ENCODE data around the gene NRDE2.
"Not testable (repeated sequence)": the region's sequence is repeated elsewhere in the genome, so short reads cannot be mapped to it uniquely, and the experiment has no call there.

The NRDE2 gene

GRCh38 chr14:90342327-90342726 lies 10.6 kb upstream of the NRDE2 start:
- H3K4me3 ChIP-seq (ENCODE audit: low read length), result no peak overlapping the region
- H3F3A ChIP-seq (ENCODE audit: insufficient read depth, low read length), result no peaks in the 10 kb centered on the region
- no peaks in the 10 kb centered on the region for H3K79me2 ChIP-seq (ENCODE audit: low read length)
- no peaks in the 10 kb centered on the region for H4K20me1 ChIP-seq (ENCODE audit: insufficient read depth, low read length)
- H3K4me1 ChIP-seq (ENCODE audit: low read length), result no peaks in the 10 kb centered on the region
- no peak for DNase-seq
- TF ChIP-seq EZH2phosphoT487 (IDR thresholded peaks at IDR 0.05; ENCODE audit: low read length) (no peak), EZH2 (optimal IDR thresholded peaks at IDR 0.05; ENCODE audit: low read depth, low read length) (no peak)
- TF ChIP-seq, protein P1, sequence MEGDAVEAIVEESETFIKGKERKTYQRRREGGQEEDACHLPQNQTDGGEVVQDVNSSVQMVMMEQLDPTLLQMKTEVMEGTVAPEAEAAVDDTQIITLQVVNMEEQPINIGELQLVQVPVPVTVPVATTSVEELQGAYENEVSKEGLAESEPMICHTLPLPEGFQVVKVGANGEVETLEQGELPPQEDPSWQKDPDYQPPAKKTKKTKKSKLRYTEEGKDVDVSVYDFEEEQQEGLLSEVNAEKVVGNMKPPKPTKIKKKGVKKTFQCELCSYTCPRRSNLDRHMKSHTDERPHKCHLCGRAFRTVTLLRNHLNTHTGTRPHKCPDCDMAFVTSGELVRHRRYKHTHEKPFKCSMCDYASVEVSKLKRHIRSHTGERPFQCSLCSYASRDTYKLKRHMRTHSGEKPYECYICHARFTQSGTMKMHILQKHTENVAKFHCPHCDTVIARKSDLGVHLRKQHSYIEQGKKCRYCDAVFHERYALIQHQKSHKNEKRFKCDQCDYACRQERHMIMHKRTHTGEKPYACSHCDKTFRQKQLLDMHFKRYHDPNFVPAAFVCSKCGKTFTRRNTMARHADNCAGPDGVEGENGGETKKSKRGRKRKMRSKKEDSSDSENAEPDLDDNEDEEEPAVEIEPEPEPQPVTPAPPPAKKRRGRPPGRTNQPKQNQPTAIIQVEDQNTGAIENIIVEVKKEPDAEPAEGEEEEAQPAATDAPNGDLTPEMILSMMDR (IDR thresholded peaks at IDR 0.05; ENCODE audit: low read length), result no peak
- no peaks in the 10 kb centered on the region for H3K36me3 ChIP-seq (replicated peaks; ENCODE audit: insufficient read depth, low read length)
- H3K27ac ChIP-seq (ENCODE audit: low read length), result no peak overlapping the region
- no peaks in the 10 kb centered on the region for H3K9me2 ChIP-seq (replicated peaks; ENCODE audit: insufficient read depth, low read length)
- no peaks in the 10 kb centered on the region for H3K27me3 ChIP-seq (replicated peaks; ENCODE audit: insufficient read depth, low read length)
- no peak overlapping the region for H3K9ac ChIP-seq (ENCODE audit: low read length)
- no peak overlapping the region for H3K4me2 ChIP-seq (ENCODE audit: low read depth, low read length)
- H3K9me3 ChIP-seq (replicated peaks; ENCODE audit: insufficient read depth, low read length), result no peaks in the 10 kb centered on the region
- no peak overlapping the region for H2AFZ ChIP-seq (ENCODE audit: low read length)

GRCh38 chr14:90341784-90342183 lies 10.0 kb upstream of the NRDE2 start:
- no peaks in the 10 kb centered on the region for H3F3A ChIP-seq (ENCODE audit: insufficient read depth, low read length)
- no peaks in the 10 kb centered on the region for H3K9me2 ChIP-seq (replicated peaks; ENCODE audit: insufficient read depth, low read length)
- no peak for DNase-seq
- H3K4me2 ChIP-seq (ENCODE audit: low read depth, low read length), result no peak overlapping the region
- H3K4me1 ChIP-seq (ENCODE audit: low read length), result no peaks in the 10 kb centered on the region
- no peaks in the 10 kb centered on the region for H4K20me1 ChIP-seq (ENCODE audit: insufficient read depth, low read length)
- no peaks in the 10 kb centered on the region for H3K36me3 ChIP-seq (replicated peaks; ENCODE audit: insufficient read depth, low read length)
- H3K27me3 ChIP-seq (replicated peaks; ENCODE audit: insufficient read depth, low read length), result no peaks in the 10 kb centered on the region
- H2AFZ ChIP-seq (ENCODE audit: low read length), result no peak overlapping the region
- no peak overlapping the region for H3K4me3 ChIP-seq (ENCODE audit: low read length)
- H3K9me3 ChIP-seq (replicated peaks; ENCODE audit: insufficient read depth, low read length), result no peaks in the 10 kb centered on the region
- TF ChIP-seq EZH2phosphoT487 (IDR thresholded peaks at IDR 0.05; ENCODE audit: low read length) (no peak), EZH2 (optimal IDR thresholded peaks at IDR 0.05; ENCODE audit: low read depth, low read length) (no peak)
- TF ChIP-seq, protein P1 (IDR thresholded peaks at IDR 0.05; ENCODE audit: low read length), result no peak
- no peaks in the 10 kb centered on the region for H3K79me2 ChIP-seq (ENCODE audit: low read length)
- no peak overlapping the region for H3K27ac ChIP-seq (ENCODE audit: low read length)
- no peak overlapping the region for H3K9ac ChIP-seq (ENCODE audit: low read length)

GRCh38 chr14:90341232-90341631 lies 9.5 kb upstream of the NRDE2 start:
- H3F3A ChIP-seq (ENCODE audit: insufficient read depth, low read length); H3K9ac ChIP-seq (ENCODE audit: low read length); H3K36me3 ChIP-seq (replicated peaks; ENCODE audit: insufficient read depth, low read length); DNase-seq; H4K20me1 ChIP-seq (ENCODE audit: insufficient read depth, low read length); H3K4me1 ChIP-seq (ENCODE audit: low read length); H3K9me2 ChIP-seq (replicated peaks; ENCODE audit: insufficient read depth, low read length); H3K9me3 ChIP-seq (replicated peaks; ENCODE audit: insufficient read depth, low read length); H3K27ac ChIP-seq (ENCODE audit: low read length); H3K27me3 ChIP-seq (replicated peaks; ENCODE audit: insufficient read depth, low read length); H2AFZ ChIP-seq (ENCODE audit: low read length); H3K4me2 ChIP-seq (ENCODE audit: low read depth, low read length); H3K79me2 ChIP-seq (ENCODE audit: low read length); H3K4me3 ChIP-seq (ENCODE audit: low read length): not testable (repeated sequence)

- H3K4me2 ChIP-seq (ENCODE audit: low read depth, low read length), result no peak overlapping the region
- H3K79me2 ChIP-seq (ENCODE audit: low read length), result no peaks in the 10 kb centered on the region
- no peaks in the 10 kb centered on the region for H3K36me3 ChIP-seq (replicated peaks; ENCODE audit: insufficient read depth, low read length)
- no peaks in the 10 kb centered on the region for H3F3A ChIP-seq (ENCODE audit: insufficient read depth, low read length)
- DNase-seq, result no peak
- no peak overlapping the region for H3K9ac ChIP-seq (ENCODE audit: low read length)
- no peaks in the 10 kb centered on the region for H4K20me1 ChIP-seq (ENCODE audit: insufficient read depth, low read length)
- H3K4me3 ChIP-seq (ENCODE audit: low read length), result no peak overlapping the region
- 0 out of 2 replicates have a peak, but pooled peaks cover 4% of the 10 kb centered on the region for H3K4me1 ChIP-seq (ENCODE audit: low read length)
- no peaks in the 10 kb centered on the region for H3K9me2 ChIP-seq (replicated peaks; ENCODE audit: insufficient read depth, low read length)
- no peak overlapping the region for H3K27ac ChIP-seq (ENCODE audit: low read length)
- no peak overlapping the region for H2AFZ ChIP-seq (ENCODE audit: low read length)
- H3K27me3 ChIP-seq (replicated peaks; ENCODE audit: insufficient read depth, low read length), result no peaks in the 10 kb centered on the region
- H3K9me3 ChIP-seq (replicated peaks; ENCODE audit: insufficient read depth, low read length), result no peaks in the 10 kb centered on the region
- no peak for TF ChIP-seq EZH2phosphoT487 (IDR thresholded peaks at IDR 0.05; ENCODE audit: low read length)
- TF ChIP-seq EZH2 (optimal IDR thresholded peaks at IDR 0.05; ENCODE audit: low read depth, low read length), result no peak
- TF ChIP-seq, protein P1 (IDR thresholded peaks at IDR 0.05; ENCODE audit: low read length), result no peak
These were observed 5.2 kb upstream of the NRDE2 start for GRCh38 chr14:90336985-90337384.

Measured in MM.1S (cell line).